ENCODE results near the gene CTSZ.

- TF ChIP-seq CTCF (IDR thresholded peaks at IDR 0.05; ENCODE audit: low read depth, low read length) (no peak), EZH2phosphoT487 (IDR thresholded peaks at IDR 0.05; ENCODE audit: low read depth) (no peak)
These were observed 26.6 kb upstream of the CTSZ start for GRCh38 chr20:59033616-59034165.

Data from OCI-LY3 (cell line).